OCI-LY1 (cell line): ENCODE results near the gene PCNX1.

Source experiments
- H2AFZ ChIP-seq: fragments of 200-600 bp; sonication (generic), shearing (Covaris generic); 2 replicates; pipeline ENCODE4 v1.6.0; 2014; ENCODE audit warnings: antibody characterized with exemption, mild to moderate bottlenecking, low read length
- H3F3A ChIP-seq: fragments of 200-600 bp; sonication (generic), shearing (Covaris generic); 2 replicates; pipeline ENCODE4 v1.6.0; 2014; ENCODE audit warnings: mild to moderate bottlenecking, antibody characterized with exemption, low read length, moderate library complexity; ENCODE audit not compliant: insufficient read depth
- H3K27ac ChIP-seq: fragments of 200-600 bp; sonication (generic); 2 replicates; pipeline ENCODE4 v1.5.1; 2014; ENCODE audit warnings: low read length, mixed run types, mild to moderate bottlenecking, low read depth; ENCODE audit not compliant: poor library complexity, severe bottlenecking
- H3K27me3 ChIP-seq: fragments of 200-600 bp; sonication (generic); 2 replicates; pipeline ENCODE4 v1.6.0; 2014; ENCODE audit warnings: antibody characterized with exemption, mild to moderate bottlenecking, low read length, moderate library complexity; ENCODE audit not compliant: insufficient read depth
- H3K36me3 ChIP-seq: fragments of 200-600 bp; sonication (generic); 2 replicates; pipeline ENCODE4 v1.6.1; 2014; ENCODE audit warnings: mild to moderate bottlenecking, antibody characterized with exemption, low read length, moderate library complexity, mixed read lengths; ENCODE audit not compliant: insufficient read depth
- H3K4me1 ChIP-seq: fragments of 200-600 bp; sonication (generic); 2 replicates; pipeline ENCODE4 v1.5.1; 2014; ENCODE audit warnings: mild to moderate bottlenecking, low read length, moderate library complexity; ENCODE audit not compliant: insufficient read depth, severe bottlenecking
- H3K4me2 ChIP-seq: fragments of 200-600 bp; sonication (generic), shearing (Covaris generic); 2 replicates; pipeline ENCODE4 v1.6.1; 2014; ENCODE audit warnings: low read length
- H3K4me3 ChIP-seq: fragments of 200-600 bp; sonication (generic); 2 replicates; pipeline ENCODE4 v1.5.1; 2014; ENCODE audit warnings: low read length, low read depth, mild to moderate bottlenecking, mixed read lengths; ENCODE audit not compliant: poor library complexity, severe bottlenecking
- H3K79me2 ChIP-seq: fragments of 200-600 bp; shearing (Covaris generic); 2 replicates; pipeline ENCODE4 v1.6.1; 2016; ENCODE audit warnings: mixed run types, low read length, mixed read lengths; ENCODE audit not compliant: insufficient read depth
- H3K9ac ChIP-seq: fragments of 200-600 bp; sonication (generic), shearing (Covaris generic); 2 replicates; pipeline ENCODE4 v1.6.1; 2014; ENCODE audit warnings: mild to moderate bottlenecking, low read length, mixed read lengths
- H3K9me2 ChIP-seq: fragments of 200-600 bp; sonication (generic), shearing (Covaris generic); 2 replicates; pipeline ENCODE4 v1.6.1; 2014; ENCODE audit warnings: low read depth, mild to moderate bottlenecking, low read length, mixed read lengths
- H3K9me3 ChIP-seq: fragments of 200-600 bp; shearing (Covaris generic); 2 replicates; pipeline ENCODE4 v1.6.1; 2014; ENCODE audit warnings: low read length, mixed read lengths
- H4K20me1 ChIP-seq: fragments of 200-600 bp; sonication (generic), shearing (Covaris generic); 2 replicates; pipeline ENCODE4 v1.6.0; 2016; ENCODE audit warnings: mild to moderate bottlenecking, low read length; ENCODE audit not compliant: insufficient read depth
- EZH2 ChIP-seq: fragments of 200-600 bp; sonication (generic), shearing (Covaris generic); IDR thresholded peaks from 2 replicates; pipeline ENCODE4 v1.8.0; 2017; ENCODE audit warnings: borderline replicate concordance, mixed run types, mild to moderate bottlenecking, antibody characterized with exemption, low read length, moderate library complexity, mixed read lengths
- TF ChIP-seq, protein P1 (sequence below): fragments of 200-600 bp; sonication (generic), shearing (Covaris generic); IDR thresholded peaks from 2 replicates; pipeline ENCODE4 v1.5.1; 2017; ENCODE audit warnings: mild to moderate bottlenecking, antibody characterized with exemption, low read length, moderate library complexity, mixed read lengths

Gene PCNX1

DNA sequence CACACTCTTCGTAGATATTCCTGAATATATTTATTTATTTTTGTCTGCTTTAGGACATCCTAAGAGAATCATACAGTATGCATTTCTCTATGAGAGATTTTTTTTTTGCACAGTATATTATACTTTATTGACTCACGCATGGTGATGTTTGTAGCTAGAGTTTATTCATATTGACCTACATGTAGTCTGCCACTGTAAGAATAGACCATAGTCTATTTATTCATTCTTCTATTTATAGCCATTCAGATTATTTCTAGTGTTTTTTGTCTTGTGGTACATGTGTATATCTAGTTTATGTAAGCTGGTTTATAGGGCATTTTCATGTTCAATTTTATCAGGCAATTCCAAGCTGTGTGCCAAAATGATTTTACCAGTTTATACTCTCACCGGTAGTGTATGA, 45.2 kb downstream of the PCNX1 start:
- H3K4me1 ChIP-seq, result no peaks in the 10 kb centered on the region
- peaks cover 5% of the 10 kb centered on the region; the same call in 1 of the 2 replicates for H3K9me3 ChIP-seq
- H3K4me2 ChIP-seq, result no peak overlapping the region
- H3K79me2 ChIP-seq, result no peaks in the 10 kb centered on the region
- H2AFZ ChIP-seq, result no peak overlapping the region
- H3F3A ChIP-seq, result no peaks in the 10 kb centered on the region; the same call in 1 of the 2 replicates
- H3K27ac ChIP-seq, result no peak overlapping the region
- peaks cover 20% of the 10 kb centered on the region for H3K36me3 ChIP-seq
- H3K27me3 ChIP-seq, result no peaks in the 10 kb centered on the region
- H3K9me2 ChIP-seq, result no peaks in the 10 kb centered on the region
- no peak overlapping the region for H3K9ac ChIP-seq
- H3K4me3 ChIP-seq, result no peak overlapping the region
- TF ChIP-seq, protein P1, sequence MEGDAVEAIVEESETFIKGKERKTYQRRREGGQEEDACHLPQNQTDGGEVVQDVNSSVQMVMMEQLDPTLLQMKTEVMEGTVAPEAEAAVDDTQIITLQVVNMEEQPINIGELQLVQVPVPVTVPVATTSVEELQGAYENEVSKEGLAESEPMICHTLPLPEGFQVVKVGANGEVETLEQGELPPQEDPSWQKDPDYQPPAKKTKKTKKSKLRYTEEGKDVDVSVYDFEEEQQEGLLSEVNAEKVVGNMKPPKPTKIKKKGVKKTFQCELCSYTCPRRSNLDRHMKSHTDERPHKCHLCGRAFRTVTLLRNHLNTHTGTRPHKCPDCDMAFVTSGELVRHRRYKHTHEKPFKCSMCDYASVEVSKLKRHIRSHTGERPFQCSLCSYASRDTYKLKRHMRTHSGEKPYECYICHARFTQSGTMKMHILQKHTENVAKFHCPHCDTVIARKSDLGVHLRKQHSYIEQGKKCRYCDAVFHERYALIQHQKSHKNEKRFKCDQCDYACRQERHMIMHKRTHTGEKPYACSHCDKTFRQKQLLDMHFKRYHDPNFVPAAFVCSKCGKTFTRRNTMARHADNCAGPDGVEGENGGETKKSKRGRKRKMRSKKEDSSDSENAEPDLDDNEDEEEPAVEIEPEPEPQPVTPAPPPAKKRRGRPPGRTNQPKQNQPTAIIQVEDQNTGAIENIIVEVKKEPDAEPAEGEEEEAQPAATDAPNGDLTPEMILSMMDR, result no peak
- no peak for TF ChIP-seq EZH2
- H4K20me1 ChIP-seq, result no peaks in the 10 kb centered on the region

DNA sequence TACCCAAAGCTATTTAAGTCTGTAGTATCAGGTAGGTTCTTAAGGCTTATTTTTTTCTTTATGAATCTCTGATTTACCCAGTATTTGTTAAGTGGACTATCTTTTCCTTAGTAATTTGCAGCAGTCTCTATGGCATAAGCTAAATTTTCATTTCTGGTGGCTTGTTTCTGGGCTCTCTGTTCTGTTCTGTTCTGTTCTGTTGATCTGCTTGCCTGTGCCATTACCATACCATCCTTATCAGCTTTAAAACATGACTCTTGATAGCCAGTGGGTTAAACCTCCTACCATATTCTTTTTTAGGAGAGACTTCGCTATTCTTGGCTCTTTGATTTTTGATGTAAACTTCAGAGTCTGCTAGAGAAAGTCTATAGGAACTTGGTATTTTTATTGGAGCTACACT, 46.8 kb downstream of the PCNX1 start:
- no peak overlapping the region for H3K4me2 ChIP-seq
- TF ChIP-seq EZH2, result no peak
- TF ChIP-seq, protein P1, result no peak
- peaks cover 11% of the 10 kb centered on the region for H3K36me3 ChIP-seq
- H3K27ac ChIP-seq, result no peak overlapping the region
- no peaks in the 10 kb centered on the region for H3K4me1 ChIP-seq
- no peaks in the 10 kb centered on the region for H4K20me1 ChIP-seq
- H3K4me3 ChIP-seq, result no peak overlapping the region
- no peaks in the 10 kb centered on the region for H3K79me2 ChIP-seq
- no peak overlapping the region for H3K9ac ChIP-seq
- no peaks in the 10 kb centered on the region for H3K27me3 ChIP-seq
- H3K9me2 ChIP-seq, result no peaks in the 10 kb centered on the region
- H2AFZ ChIP-seq, result no peak overlapping the region
- peaks cover 5% of the 10 kb centered on the region; the same call in 1 of the 2 replicates for H3K9me3 ChIP-seq
- H3F3A ChIP-seq, result no peaks in the 10 kb centered on the region; the same call in 1 of the 2 replicates

DNA sequence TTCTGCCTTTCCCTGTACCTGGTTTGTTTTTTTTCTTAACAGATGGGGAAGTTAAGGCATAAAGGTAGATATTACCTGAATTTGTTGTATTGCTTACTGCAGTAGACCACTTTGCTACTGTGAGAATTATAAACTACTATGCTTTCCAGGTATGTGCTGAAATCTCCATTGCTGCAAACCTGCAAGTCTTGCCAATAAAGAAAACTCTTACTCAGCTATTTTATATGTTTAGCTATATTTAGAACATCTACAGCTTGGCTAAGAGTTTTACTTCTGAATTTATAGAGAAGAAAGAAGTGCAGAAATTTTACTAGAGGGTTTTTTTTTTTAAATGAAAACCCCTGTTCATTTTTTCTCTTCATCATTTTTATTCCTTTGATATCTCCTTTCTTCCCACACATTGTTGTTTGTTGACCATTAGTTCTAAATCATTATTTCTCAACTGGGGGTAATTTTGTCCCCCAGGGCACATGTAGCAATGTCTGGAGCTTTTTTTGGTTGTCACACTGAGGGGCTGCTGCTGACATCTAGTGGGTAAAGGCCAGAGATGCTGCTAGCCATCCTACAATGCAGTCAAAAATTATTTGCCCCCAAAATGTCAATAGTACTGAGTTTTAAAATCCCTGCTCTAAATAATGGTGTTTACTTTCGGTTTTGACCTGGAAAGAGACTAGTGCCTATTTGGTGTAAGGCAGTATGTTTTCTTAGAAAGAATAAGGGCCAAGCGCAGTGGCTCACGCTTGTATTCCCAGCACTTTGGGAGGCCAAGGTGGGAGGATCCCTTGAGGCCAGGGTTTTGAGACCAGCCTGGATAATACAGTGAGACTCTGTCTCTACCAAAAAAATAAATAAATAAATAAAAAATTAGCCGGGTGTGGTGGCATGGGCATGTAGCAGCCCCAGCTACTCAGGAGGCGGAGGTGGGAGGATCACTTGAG, 48.6 kb downstream of the PCNX1 start:
- no peak overlapping the region for H3K4me2 ChIP-seq
- H4K20me1 ChIP-seq, result no peaks in the 10 kb centered on the region
- H3K9ac ChIP-seq, result no peak overlapping the region
- TF ChIP-seq, protein P1, result peak; percentile 75
- no peak for TF ChIP-seq EZH2
- no peaks in the 10 kb centered on the region for H3K79me2 ChIP-seq
- H3F3A ChIP-seq, result no peaks in the 10 kb centered on the region; the same call in 1 of the 2 replicates
- no peaks in the 10 kb centered on the region for H3K9me2 ChIP-seq
- no peak overlapping the region for H3K4me3 ChIP-seq
- H3K27ac ChIP-seq, result no peak overlapping the region
- no peaks in the 10 kb centered on the region for H3K9me3 ChIP-seq
- H3K27me3 ChIP-seq, result no peaks in the 10 kb centered on the region
- no peaks in the 10 kb centered on the region for H3K4me1 ChIP-seq
- H3K36me3 ChIP-seq, result no peaks in the 10 kb centered on the region; the same call in 1 of the 2 replicates
- H2AFZ ChIP-seq, result no peak overlapping the region
